Measurements from ENCODE around the gene PGAP3. TPM values are rescaled to one million over a fixed set of nuclear protein-coding genes. Genes with fewer than 3 reads are reported as not detected.

The PGAP3 gene
- total RNA-seq, 1 experiment from 2014 or later: 9.5 TPM

- H3K9me3 ChIP-seq: no peaks in the 10 kb centered on the region
- peaks cover 20% of the 10 kb centered on the region for H3K36me3 ChIP-seq
- H3K4me3 ChIP-seq: no peak overlapping the region
- H3K27me3 ChIP-seq: no peaks in the 10 kb centered on the region
- no peak for DNase-seq
These were observed 27.9 kb downstream of the PGAP3 start for GRCh38 chr17:39660011-39660360.

GRCh38 chr17:39659279-39660010, 28.4 kb downstream of the PGAP3 start:
- DNase-seq: no peak
- no peak overlapping the region for H3K4me3 ChIP-seq
- no peaks in the 10 kb centered on the region for H3K9me3 ChIP-seq
- H3K36me3 ChIP-seq: peaks cover 26% of the 10 kb centered on the region
- no peaks in the 10 kb centered on the region for H3K27me3 ChIP-seq

GRCh38 chr17:39658760-39659159, 29.1 kb downstream of the PGAP3 start:
- no peak for DNase-seq
- peaks cover 31% of the 10 kb centered on the region for H3K36me3 ChIP-seq
- H3K9me3 ChIP-seq: no peaks in the 10 kb centered on the region
- no peaks in the 10 kb centered on the region for H3K27me3 ChIP-seq
- H3K4me3 ChIP-seq: no peak overlapping the region

- no peak for DNase-seq
- Histone ChIP-seq H3K36me3 (peaks cover 34% of the 10 kb centered on the region), H3K4me3 (no peak overlapping the region), H3K27me3 (no peaks in the 10 kb centered on the region), H3K9me3 (no peaks in the 10 kb centered on the region)
These were observed 29.5 kb downstream of the PGAP3 start for GRCh38 chr17:39658346-39658745.

- no peak overlapping the region for H3K4me3 ChIP-seq
These were observed 32.8 kb downstream of the PGAP3 start for GRCh38 chr17:39655105-39655504.

GRCh38 chr17:39653662-39654331, 34.1 kb downstream of the PGAP3 start:
- DNase-seq: peak; percentile 54
- H3K27me3 ChIP-seq: no peaks in the 10 kb centered on the region
- H3K36me3 ChIP-seq: peaks cover 20% of the 10 kb centered on the region
- H3K4me3 ChIP-seq: no peak overlapping the region
- H3K9me3 ChIP-seq: no peaks in the 10 kb centered on the region

More at GRCh38 chr17:39655105-39655504, 32.8 kb downstream of the PGAP3 start:
- H3K9me3 ChIP-seq: no peaks in the 10 kb centered on the region
- no peak for DNase-seq
- H3K27me3 ChIP-seq: no peaks in the 10 kb centered on the region
- peaks cover 19% of the 10 kb centered on the region for H3K36me3 ChIP-seq

- DNase-seq: no peak
- Histone ChIP-seq H3K4me3 (no peak overlapping the region), H3K36me3 (peaks cover 20% of the 10 kb centered on the region), H3K27me3 (no peaks in the 10 kb centered on the region), H3K9me3 (no peaks in the 10 kb centered on the region)
These were observed 34.6 kb downstream of the PGAP3 start for GRCh38 chr17:39653316-39653661.

GRCh38 chr17:39652587-39653315, 35.1 kb downstream of the PGAP3 start:
- no peak overlapping the region for H3K4me3 ChIP-seq
- H3K27me3 ChIP-seq: no peaks in the 10 kb centered on the region
- peaks cover 20% of the 10 kb centered on the region for H3K36me3 ChIP-seq
- no peak for DNase-seq
- H3K9me3 ChIP-seq: no peaks in the 10 kb centered on the region

- Histone ChIP-seq H3K4me3 (no peak overlapping the region), H3K36me3 (peaks cover 20% of the 10 kb centered on the region), H3K9me3 (no peaks in the 10 kb centered on the region), H3K27me3 (no peaks in the 10 kb centered on the region)
- no peak for DNase-seq
These were observed 35.8 kb downstream of the PGAP3 start for GRCh38 chr17:39651923-39652586.

GRCh38 chr17:39650121-39650579, 37.7 kb downstream of the PGAP3 start:
- H3K36me3 ChIP-seq: peaks cover 18% of the 10 kb centered on the region
- no peak for DNase-seq
- H3K4me3 ChIP-seq: no peak overlapping the region
- no peaks in the 10 kb centered on the region for H3K27me3 ChIP-seq
- H3K9me3 ChIP-seq: no peaks in the 10 kb centered on the region

- Histone ChIP-seq H3K4me3 (no peak overlapping the region), H3K9me3 (no peaks in the 10 kb centered on the region), H3K36me3 (peaks cover 7% of the 10 kb centered on the region), H3K27me3 (no peaks in the 10 kb centered on the region)
- no peak for DNase-seq
These were observed 39.1 kb downstream of the PGAP3 start for GRCh38 chr17:39648616-39649366.

- H3K27me3 ChIP-seq: no peaks in the 10 kb centered on the region
- no peak for DNase-seq
- 0 out of 2 replicates have a peak, but pooled peaks cover 3% of the 10 kb centered on the region for H3K36me3 ChIP-seq
- H3K4me3 ChIP-seq: no peak overlapping the region
- H3K9me3 ChIP-seq: no peaks in the 10 kb centered on the region
These were observed 40.6 kb downstream of the PGAP3 start for GRCh38 chr17:39647256-39647655.

- Histone ChIP-seq H3K9me3 (no peaks in the 10 kb centered on the region), H3K36me3 (peaks cover 3% of the 10 kb centered on the region; the same call in 1 of the 2 replicates), H3K4me3 (no peak overlapping the region), H3K27me3 (no peaks in the 10 kb centered on the region)
- peak; percentile 58 for DNase-seq
These were observed 44.6 kb downstream of the PGAP3 start for GRCh38 chr17:39643271-39643670.

GRCh38 chr17:39642291-39643074, 45.4 kb downstream of the PGAP3 start:
- Histone ChIP-seq H3K4me3 (no peak overlapping the region), H3K9me3 (no peaks in the 10 kb centered on the region), H3K36me3 (peaks cover 3% of the 10 kb centered on the region; the same call in 1 of the 2 replicates), H3K27me3 (no peaks in the 10 kb centered on the region)
- no peak for DNase-seq

GRCh38 chr17:39641883-39642282, 46.0 kb downstream of the PGAP3 start:
- Histone ChIP-seq H3K27me3 (no peaks in the 10 kb centered on the region), H3K9me3 (no peaks in the 10 kb centered on the region), H3K36me3 (peaks cover 3% of the 10 kb centered on the region; the same call in 1 of the 2 replicates), H3K4me3 (no peak overlapping the region)
- no peak for DNase-seq
